Prostate gland (tissue), 2 donors: ENCODE data around the gene MYO5C.

ENCODE experiments used
- POLR2AphosphoS5 ChIP-seq: sonication (generic); formaldehyde crosslinking; IDR thresholded peaks from one replicate; pipeline ENCODE4 v1.6.1; 2017; ENCODE audit warnings: antibody characterized with exemption
- TF ChIP-seq, protein P1 (sequence below), 4 experiments: fragments of 200-600 bp in 2 of 4; fragments of 450-650 bp in 2 of 4; sonication (generic) in 2 of 4; IDR thresholded peaks; 1 replicate in 3 of 4; 2 replicates in 1 of 4; pipeline ENCODE4 v1.5.1; 2016 to 2019; ENCODE audit warnings: antibody characterized with exemption in 4 of 4, mild to moderate bottlenecking in 2 of 4, moderate library complexity in 2 of 4

DNA sequence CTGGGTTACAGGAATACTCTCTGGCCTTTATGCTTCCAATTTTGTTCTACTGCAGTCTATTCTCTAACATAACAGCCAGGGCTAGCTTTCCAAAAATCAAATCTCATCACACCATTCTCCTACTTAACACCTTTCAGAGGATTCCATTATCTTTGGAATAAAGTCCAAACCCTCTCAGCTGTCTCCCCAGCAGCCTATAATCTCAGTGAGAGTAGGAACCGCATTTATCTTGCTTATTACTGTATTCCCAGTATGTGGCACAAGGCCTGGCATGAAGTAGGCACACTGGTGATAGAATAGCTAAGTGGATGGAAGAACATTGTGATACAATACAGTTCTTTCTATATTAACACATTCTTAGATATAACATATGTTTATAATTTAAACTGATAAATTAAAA, 49.0 kb upstream of the MYO5C start:
- TF ChIP-seq, protein P1, sequence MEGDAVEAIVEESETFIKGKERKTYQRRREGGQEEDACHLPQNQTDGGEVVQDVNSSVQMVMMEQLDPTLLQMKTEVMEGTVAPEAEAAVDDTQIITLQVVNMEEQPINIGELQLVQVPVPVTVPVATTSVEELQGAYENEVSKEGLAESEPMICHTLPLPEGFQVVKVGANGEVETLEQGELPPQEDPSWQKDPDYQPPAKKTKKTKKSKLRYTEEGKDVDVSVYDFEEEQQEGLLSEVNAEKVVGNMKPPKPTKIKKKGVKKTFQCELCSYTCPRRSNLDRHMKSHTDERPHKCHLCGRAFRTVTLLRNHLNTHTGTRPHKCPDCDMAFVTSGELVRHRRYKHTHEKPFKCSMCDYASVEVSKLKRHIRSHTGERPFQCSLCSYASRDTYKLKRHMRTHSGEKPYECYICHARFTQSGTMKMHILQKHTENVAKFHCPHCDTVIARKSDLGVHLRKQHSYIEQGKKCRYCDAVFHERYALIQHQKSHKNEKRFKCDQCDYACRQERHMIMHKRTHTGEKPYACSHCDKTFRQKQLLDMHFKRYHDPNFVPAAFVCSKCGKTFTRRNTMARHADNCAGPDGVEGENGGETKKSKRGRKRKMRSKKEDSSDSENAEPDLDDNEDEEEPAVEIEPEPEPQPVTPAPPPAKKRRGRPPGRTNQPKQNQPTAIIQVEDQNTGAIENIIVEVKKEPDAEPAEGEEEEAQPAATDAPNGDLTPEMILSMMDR (IDR thresholded peaks at IDR 0.05), result no peak
- TF ChIP-seq POLR2AphosphoS5, result no peak
